SJSA1 (cell line): ENCODE data around the gene GSX1. TPM values are rescaled to one million over a fixed set of nuclear protein-coding genes. Genes with fewer than 3 reads are reported as not detected.
A peak's percentile ranks its signal among the peaks of the same experiment; 100 is the strongest.
"Not testable (repeated sequence)": the region's sequence is repeated elsewhere in the genome, so short reads cannot be mapped to it uniquely, and the experiment has no call there.

ENCODE experiments used
- DNase-seq, 2 experiments: peaks; one replicate each; pipeline ENCODE4 v3.0.0-alpha.2; 2015 to 2020; ENCODE audit warnings: low spot score in 2 of 2, low read depth in 1 of 2
- H3K27ac ChIP-seq: fragments of 250-450 bp; sonication (Bioruptor Pico); 2 replicates; pipeline ENCODE4 v1.5.1; 2020; ENCODE audit warnings: mild to moderate bottlenecking, moderate library complexity
- H3K27me3 ChIP-seq: fragments of 250-450 bp; sonication (Bioruptor Pico); replicated peaks from 2 replicates; pipeline ENCODE4 v1.5.1; 2020; ENCODE audit warnings: mild to moderate bottlenecking, moderate library complexity
- H3K36me3 ChIP-seq: fragments of 250-450 bp; sonication (Bioruptor Pico); 2 replicates; pipeline ENCODE4 v1.5.1; 2020; ENCODE audit warnings: mild to moderate bottlenecking
- H3K4me1 ChIP-seq: fragments of 250-450 bp; sonication (Bioruptor Pico); replicated peaks from 2 replicates; pipeline ENCODE4 v1.6.1; 2021; ENCODE audit warnings: mild to moderate bottlenecking
- H3K4me3 ChIP-seq: fragments of 250-450 bp; sonication (Bioruptor Pico); 2 replicates; pipeline ENCODE4 v1.5.1; 2020; ENCODE audit warnings: mild to moderate bottlenecking
- H3K9me3 ChIP-seq: fragments of 250-450 bp; sonication (Bioruptor Pico); replicated peaks from 2 replicates; pipeline ENCODE4 v1.5.1; 2020; ENCODE audit warnings: mild to moderate bottlenecking
- total RNA-seq: library from RNA; depleted of rRNA; stranded (reverse); fragments of >200 nt; shearing (Covaris generic); gene quantifications from 2 replicates; pipeline ENCODE4 v1.2.3, GENCODE V29; 2014; rRNA removed

The GSX1 gene
- total RNA-seq = not detected in 2 replicates

GRCh38 chr13:27792393-27793218 lies at the start of gene GSX1:
TSS of gene GSX1 (plus strand) at chr13:27792483. CDS start at chr13:27792691, 208 bp downstream.
- H3K4me3 ChIP-seq = no peak within 1 kb of the TSS
- no peaks in the 10 kb centered on the region for H3K9me3 ChIP-seq
- no peaks in the 10 kb centered on the region for H3K4me1 ChIP-seq
- H3K27me3 ChIP-seq = peaks cover 81% of the 10 kb centered on the region
- DNase-seq = peak; percentile 3 to 50
- no peaks in the 10 kb centered on the region for H3K36me3 ChIP-seq
- H3K27ac ChIP-seq = no peak within 1 kb of the TSS

- Histone ChIP-seq H3K27ac (no peak overlapping the region), H3K4me1 (no peaks in the 10 kb centered on the region)
Measured at GRCh38 chr13:27744801-27745200, 47.5 kb upstream of the GSX1 start.

GRCh38 chr13:27745301-27745700 lies 47.0 kb upstream of the GSX1 start:
- Histone ChIP-seq H3K4me1 (no peaks in the 10 kb centered on the region), H3K9me3 (no peaks in the 10 kb centered on the region), H3K27me3 (no peaks in the 10 kb centered on the region), H3K36me3 (no peaks in the 10 kb centered on the region), H3K27ac (no peak overlapping the region), H3K4me3 (no peak overlapping the region)
- no peak for DNase-seq

More at GRCh38 chr13:27744801-27745200, 47.5 kb upstream of the GSX1 start:
- Histone ChIP-seq H3K9me3 (no peaks in the 10 kb centered on the region), H3K36me3 (no peaks in the 10 kb centered on the region), H3K4me3 (no peak overlapping the region), H3K27me3 (no peaks in the 10 kb centered on the region)
- DNase-seq = no peak

GRCh38 chr13:27748143-27748542 lies 44.1 kb upstream of the GSX1 start:
- H3K27ac ChIP-seq, H3K4me1 ChIP-seq, H3K36me3 ChIP-seq, DNase-seq, H3K4me3 ChIP-seq, H3K27me3 ChIP-seq, H3K9me3 ChIP-seq: not testable (repeated sequence)

GRCh38 chr13:27751953-27752532 lies 40.2 kb upstream of the GSX1 start:
- no peaks in the 10 kb centered on the region for H3K4me1 ChIP-seq
- H3K36me3 ChIP-seq = no peaks in the 10 kb centered on the region
- no peak overlapping the region for H3K4me3 ChIP-seq
- no peak for DNase-seq
- no peaks in the 10 kb centered on the region for H3K27me3 ChIP-seq
- H3K27ac ChIP-seq = no peak overlapping the region
- H3K9me3 ChIP-seq = no peaks in the 10 kb centered on the region

- Histone ChIP-seq H3K4me3 (no peak overlapping the region), H3K9me3 (no peaks in the 10 kb centered on the region), H3K36me3 (no peaks in the 10 kb centered on the region), H3K4me1 (no peaks in the 10 kb centered on the region), H3K27ac (no peak overlapping the region), H3K27me3 (peaks cover 8% of the 10 kb centered on the region; the same call in 1 of the 2 replicates)
- DNase-seq = no peak
Measured at GRCh38 chr13:27765650-27766049, 26.6 kb upstream of the GSX1 start.

- no peak overlapping the region for H3K27ac ChIP-seq
- no peaks in the 10 kb centered on the region for H3K9me3 ChIP-seq
- H3K4me3 ChIP-seq = no peak overlapping the region
- no peaks in the 10 kb centered on the region for H3K4me1 ChIP-seq
- no peaks in the 10 kb centered on the region for H3K36me3 ChIP-seq
- H3K27me3 ChIP-seq = no peaks in the 10 kb centered on the region
- no peak for DNase-seq
Measured at GRCh38 chr13:27770809-27771208, 21.5 kb upstream of the GSX1 start.

GRCh38 chr13:27772651-27773425 lies 19.4 kb upstream of the GSX1 start:
- H3K4me3 ChIP-seq = no peak overlapping the region
- no peaks in the 10 kb centered on the region for H3K27me3 ChIP-seq
- no peaks in the 10 kb centered on the region for H3K4me1 ChIP-seq
- DNase-seq = no peak
- no peaks in the 10 kb centered on the region for H3K36me3 ChIP-seq
- no peaks in the 10 kb centered on the region for H3K9me3 ChIP-seq
- H3K27ac ChIP-seq = no peak overlapping the region

GRCh38 chr13:27774169-27774568 lies 18.1 kb upstream of the GSX1 start:
- Histone ChIP-seq H3K4me1 (no peaks in the 10 kb centered on the region), H3K27me3 (no peaks in the 10 kb centered on the region), H3K4me3 (no peak overlapping the region), H3K27ac (no peak overlapping the region), H3K36me3 (no peaks in the 10 kb centered on the region), H3K9me3 (no peaks in the 10 kb centered on the region)
- DNase-seq = no peak

- no peak for DNase-seq
- no peaks in the 10 kb centered on the region for H3K4me1 ChIP-seq
Measured at GRCh38 chr13:27774651-27775050, 17.6 kb upstream of the GSX1 start.

GRCh38 chr13:27775943-27776342 lies 16.3 kb upstream of the GSX1 start:
- H3K36me3 ChIP-seq = no peaks in the 10 kb centered on the region
- no peak overlapping the region for H3K4me3 ChIP-seq
- H3K4me1 ChIP-seq = no peaks in the 10 kb centered on the region
- H3K27ac ChIP-seq = no peak overlapping the region
- no peaks in the 10 kb centered on the region for H3K9me3 ChIP-seq
- DNase-seq = no peak
- no peaks in the 10 kb centered on the region for H3K27me3 ChIP-seq

More at GRCh38 chr13:27774651-27775050, 17.6 kb upstream of the GSX1 start:
- H3K27ac ChIP-seq = no peak overlapping the region
- H3K27me3 ChIP-seq = no peaks in the 10 kb centered on the region
- H3K9me3 ChIP-seq = no peaks in the 10 kb centered on the region
- no peaks in the 10 kb centered on the region for H3K36me3 ChIP-seq
- no peak overlapping the region for H3K4me3 ChIP-seq

- no peaks in the 10 kb centered on the region for H3K36me3 ChIP-seq
- no peak overlapping the region for H3K27ac ChIP-seq
- no peak for DNase-seq
- no peak overlapping the region for H3K4me3 ChIP-seq
- H3K27me3 ChIP-seq = 0 out of 2 replicates have a peak, but pooled peaks cover under 1% of the 10 kb centered on the region
- H3K4me1 ChIP-seq = no peaks in the 10 kb centered on the region
- H3K9me3 ChIP-seq = no peaks in the 10 kb centered on the region
Measured at GRCh38 chr13:27782151-27782550, 10.1 kb upstream of the GSX1 start.

- Histone ChIP-seq H3K4me1 (no peaks in the 10 kb centered on the region), H3K36me3 (no peaks in the 10 kb centered on the region), H3K9me3 (no peaks in the 10 kb centered on the region), H3K27ac (no peak overlapping the region), H3K4me3 (no peak overlapping the region), H3K27me3 (peaks cover 6% of the 10 kb centered on the region)
- no peak for DNase-seq
Measured at GRCh38 chr13:27783111-27783510, 9.2 kb upstream of the GSX1 start.

GRCh38 chr13:27788271-27788670 lies 4.0 kb upstream of the GSX1 start:
- Histone ChIP-seq H3K9me3 (no peaks in the 10 kb centered on the region), H3K27me3 (peaks cover 46% of the 10 kb centered on the region), H3K36me3 (no peaks in the 10 kb centered on the region), H3K4me3 (no peak overlapping the region), H3K4me1 (no peaks in the 10 kb centered on the region), H3K27ac (no peak overlapping the region)
- DNase-seq = no peak
